ENCODE measurements around the gene ZFAND2A.

DNA sequence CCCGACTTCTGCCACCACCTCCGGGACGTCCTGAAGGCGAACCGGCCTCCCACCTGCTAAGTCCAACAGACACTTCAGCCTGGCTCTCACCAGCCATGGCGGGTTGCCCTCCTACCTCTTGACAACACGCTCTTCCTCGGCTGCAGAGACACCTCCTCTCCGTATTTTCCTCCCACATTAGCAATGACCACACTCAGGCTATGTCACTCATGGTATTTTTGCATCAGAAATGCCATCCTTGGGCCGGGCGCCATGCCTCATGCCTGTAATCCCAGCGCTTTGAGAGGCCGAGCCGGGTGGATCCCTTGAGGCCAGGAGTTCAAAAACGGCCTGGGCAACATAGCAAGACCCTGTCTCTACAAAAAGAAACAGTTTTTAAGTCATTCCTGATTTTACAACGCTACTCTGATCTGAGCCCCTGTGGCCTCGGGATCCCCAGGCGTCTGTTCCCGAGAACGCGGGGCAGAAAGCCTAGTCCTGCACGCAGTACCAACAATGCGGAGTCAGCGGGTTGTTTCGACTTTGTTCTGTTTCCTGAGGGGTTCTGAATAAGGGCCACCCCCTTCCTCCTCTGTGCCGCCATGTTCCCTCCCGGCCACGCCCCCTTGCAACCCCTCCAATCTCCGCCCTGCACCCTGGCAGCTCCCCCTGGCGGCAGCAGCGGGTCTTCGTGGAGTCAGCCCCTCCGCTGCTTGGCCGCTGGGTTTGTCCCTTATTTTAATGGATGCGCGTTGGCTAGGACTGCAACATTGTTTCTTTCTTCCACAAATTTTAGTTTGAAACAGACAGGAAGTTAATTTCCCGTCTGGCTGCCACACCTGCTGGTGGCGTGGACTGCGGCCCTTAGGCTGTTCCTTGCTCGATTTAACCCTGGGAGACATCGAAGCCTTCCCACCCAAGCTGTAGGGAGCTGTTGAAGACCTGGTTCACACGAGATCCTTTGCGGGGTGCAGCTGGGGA lies 9.7 kb upstream of the ZFAND2A start:
- TF ChIP-seq CTCF (conservative IDR thresholded peaks at IDR 0.05), result no peak
- TF ChIP-seq EZH2 (IDR thresholded peaks at IDR 0.05; ENCODE audit: low read depth), result no peak

Data from PC-9 (cell line).